HFF-Myc (cell line): ENCODE measurements around the gene CCSAP.

ENCODE experiments used
- DNase-seq: peaks from one replicate; pipeline ENCODE4 v3.0.0-alpha.2; 2011; ENCODE audit warnings: low read depth; ENCODE audit errors: extremely low read depth
- H3K4me3 ChIP-seq: replicated peaks from 2 replicates; pipeline ENCODE4 v1.5.1; 2011; ENCODE audit warnings: low read depth, mild to moderate bottlenecking, control low read depth, low read length
- TF ChIP-seq, protein P1 (sequence below): IDR thresholded peaks from 2 replicates; pipeline ENCODE4 v1.5.1; 2012; ENCODE audit warnings: mild to moderate bottlenecking, low read depth, low read length, control low read depth; ENCODE audit errors: missing control alignments

CCSAP gene

DNA sequence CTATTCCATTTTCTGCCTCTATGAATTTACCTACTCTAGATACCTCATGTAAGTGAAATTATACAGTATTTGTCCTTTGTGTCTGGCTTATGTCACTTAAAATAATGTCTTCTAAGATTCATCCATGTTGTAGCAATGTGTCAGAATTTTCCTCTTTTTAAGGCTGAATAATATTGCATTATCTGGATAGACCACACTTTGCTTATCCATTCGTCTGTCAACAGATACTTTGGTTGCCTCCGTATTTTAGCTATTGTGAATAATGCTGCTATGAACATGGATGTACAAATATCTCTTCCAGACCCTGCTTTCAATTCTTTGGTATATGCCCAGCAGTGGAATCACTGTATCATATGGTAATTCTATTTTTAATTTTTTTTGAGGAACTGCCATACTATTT, 10.1 kb upstream of the CCSAP start:
- TF ChIP-seq, protein P1, sequence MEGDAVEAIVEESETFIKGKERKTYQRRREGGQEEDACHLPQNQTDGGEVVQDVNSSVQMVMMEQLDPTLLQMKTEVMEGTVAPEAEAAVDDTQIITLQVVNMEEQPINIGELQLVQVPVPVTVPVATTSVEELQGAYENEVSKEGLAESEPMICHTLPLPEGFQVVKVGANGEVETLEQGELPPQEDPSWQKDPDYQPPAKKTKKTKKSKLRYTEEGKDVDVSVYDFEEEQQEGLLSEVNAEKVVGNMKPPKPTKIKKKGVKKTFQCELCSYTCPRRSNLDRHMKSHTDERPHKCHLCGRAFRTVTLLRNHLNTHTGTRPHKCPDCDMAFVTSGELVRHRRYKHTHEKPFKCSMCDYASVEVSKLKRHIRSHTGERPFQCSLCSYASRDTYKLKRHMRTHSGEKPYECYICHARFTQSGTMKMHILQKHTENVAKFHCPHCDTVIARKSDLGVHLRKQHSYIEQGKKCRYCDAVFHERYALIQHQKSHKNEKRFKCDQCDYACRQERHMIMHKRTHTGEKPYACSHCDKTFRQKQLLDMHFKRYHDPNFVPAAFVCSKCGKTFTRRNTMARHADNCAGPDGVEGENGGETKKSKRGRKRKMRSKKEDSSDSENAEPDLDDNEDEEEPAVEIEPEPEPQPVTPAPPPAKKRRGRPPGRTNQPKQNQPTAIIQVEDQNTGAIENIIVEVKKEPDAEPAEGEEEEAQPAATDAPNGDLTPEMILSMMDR: no peak
- no peak for DNase-seq
- H3K4me3 ChIP-seq: no peak overlapping the region

DNA sequence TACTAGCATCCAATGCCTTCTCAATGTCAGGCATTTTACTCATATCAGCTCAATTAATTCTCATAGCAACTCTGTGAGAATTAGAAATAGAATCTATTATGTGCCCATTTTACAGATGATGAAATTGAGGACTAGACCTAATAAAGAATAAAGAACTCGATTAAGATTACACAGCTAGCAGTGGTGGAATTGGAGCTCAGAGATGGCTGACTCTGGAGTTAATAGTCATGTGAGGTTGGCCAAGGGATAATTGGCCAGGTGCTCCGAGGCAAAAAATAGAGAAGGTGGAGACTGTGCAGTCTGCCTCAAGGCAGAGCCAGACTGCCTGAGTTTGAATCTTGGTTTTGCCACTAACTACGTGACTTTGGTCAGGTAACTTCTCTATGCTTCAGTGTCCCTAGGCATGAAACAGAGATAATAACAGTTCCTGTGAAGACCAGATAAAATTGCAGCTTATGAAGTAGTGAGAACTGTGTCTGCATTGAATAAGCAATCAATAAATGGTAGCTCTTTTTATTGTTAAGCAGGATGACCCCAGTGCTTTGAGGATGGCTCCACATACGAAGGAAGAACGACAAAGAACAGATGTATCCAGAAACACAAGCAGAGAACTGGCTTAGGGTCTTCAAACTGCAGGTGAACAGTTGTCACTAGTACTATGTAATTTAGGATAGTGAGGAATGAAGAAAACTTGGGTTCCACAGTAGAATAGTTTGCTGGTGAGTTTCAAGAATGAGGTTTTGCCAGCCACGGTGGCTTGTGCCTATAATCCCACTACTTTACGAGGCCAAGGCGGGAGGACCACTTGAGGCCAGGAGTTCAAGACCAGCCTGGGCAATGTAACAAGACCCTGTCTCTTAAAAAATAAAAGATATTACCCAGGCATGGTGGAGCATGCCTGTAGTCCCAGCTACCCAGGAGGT, 6.9 kb upstream of the CCSAP start:
- H3K4me3 ChIP-seq: no peak overlapping the region
- no peak for DNase-seq
- TF ChIP-seq, protein P1: no peak

GRCh38 chr1:229347528-229347927, 4.7 kb upstream of the CCSAP start:
- no peak overlapping the region for H3K4me3 ChIP-seq
- TF ChIP-seq, protein P1: no peak
- no peak for DNase-seq

GRCh38 chr1:229344937-229345684, 2.3 kb upstream of the CCSAP start:
- no peak overlapping the region for H3K4me3 ChIP-seq
- TF ChIP-seq, protein P1: no peak
- no peak for DNase-seq

- H3K4me3 ChIP-seq: no peak overlapping the region
- TF ChIP-seq, protein P1: no peak
- no peak for DNase-seq
These were observed 1.3 kb upstream of the CCSAP start for GRCh38 chr1:229344139-229344538.

DNA sequence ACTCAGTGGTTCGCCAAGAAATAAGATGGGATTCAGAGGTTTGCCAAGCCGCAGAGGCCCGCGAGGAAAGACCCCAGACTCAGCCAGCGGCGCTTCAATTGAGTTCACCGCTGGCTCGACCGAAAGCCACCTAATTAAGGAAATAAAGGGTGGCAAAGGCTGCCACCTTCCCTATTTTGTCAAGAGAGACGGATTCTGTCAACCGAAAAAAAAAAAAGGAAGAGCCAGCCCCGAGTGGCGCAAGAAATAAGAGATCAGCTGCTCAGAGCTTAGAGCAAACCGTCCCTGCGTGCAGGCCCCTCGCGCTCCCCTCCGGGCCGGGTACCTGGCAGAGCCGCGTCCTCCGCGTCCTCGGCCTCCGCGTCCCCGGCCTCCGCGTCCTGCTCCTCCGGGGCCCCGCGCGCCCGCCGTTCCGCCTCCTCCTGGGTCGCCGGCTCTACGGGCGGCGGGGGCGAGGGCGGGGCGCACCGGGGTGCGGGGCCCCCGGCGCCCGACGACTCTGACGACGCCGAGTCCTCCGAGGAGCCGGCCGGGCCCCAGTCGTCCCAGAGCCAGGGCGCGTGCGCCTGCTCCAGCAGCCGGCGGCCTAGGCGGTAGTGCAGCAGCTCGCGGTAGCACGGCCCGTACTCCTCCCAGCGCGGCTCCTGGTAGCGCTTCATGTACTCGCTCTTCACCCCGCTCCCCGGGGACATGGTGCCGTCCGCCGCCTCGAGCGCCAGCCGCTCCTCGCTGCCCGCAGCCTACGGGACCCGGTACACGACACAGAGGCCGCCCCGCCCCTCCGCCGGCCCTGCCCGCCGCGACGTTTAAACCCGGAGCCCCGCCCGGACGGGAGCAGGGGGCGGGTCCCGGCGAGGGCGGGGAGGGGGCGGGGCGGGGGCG, 832 bp downstream of the CCSAP start:
- no peak for DNase-seq
- TF ChIP-seq, protein P1: no peak
- H3K4me3 ChIP-seq: peak overlapping the region; percentile 65
